ENCODE results near the gene FBN3.
A peak's percentile ranks its signal among the peaks of the same experiment; 100 is the strongest.
"Not testable (repeated sequence)": the region's sequence is repeated elsewhere in the genome, so short reads cannot be mapped to it uniquely, and the experiment has no call there.

Gene FBN3

GRCh38 chr19:8056533-8056932 is 92.9 kb downstream of the FBN3 start:
- DNase-seq (ENCODE audit: low read depth): no peak

- no peak for DNase-seq (ENCODE audit: low read depth)
Measured at GRCh38 chr19:8054169-8054568, 95.2 kb downstream of the FBN3 start.

- no peak for DNase-seq (ENCODE audit: low read depth)
Measured at GRCh38 chr19:8052464-8052859, 96.9 kb downstream of the FBN3 start, which contains the start of gene CCL25. CCL25 (plus strand) TSS chr19:8052760; CDS start chr19:8053050, 290 bp downstream.

- DNase-seq (ENCODE audit: low read depth): peak; percentile 62
Measured at GRCh38 chr19:8050274-8051096, 98.9 kb downstream of the FBN3 start.

GRCh38 chr19:8046569-8047165 is 102.7 kb downstream of the FBN3 start:
- no peak for DNase-seq (ENCODE audit: low read depth)

- no peak for DNase-seq (ENCODE audit: low read depth)
Measured at GRCh38 chr19:8045872-8046568, 103.4 kb downstream of the FBN3 start.

GRCh38 chr19:8044018-8044417 is 105.4 kb downstream of the FBN3 start:
- DNase-seq (ENCODE audit: low read depth): no peak

GRCh38 chr19:8042900-8043299 is 106.5 kb downstream of the FBN3 start:
- no peak for DNase-seq (ENCODE audit: low read depth)

DNA sequence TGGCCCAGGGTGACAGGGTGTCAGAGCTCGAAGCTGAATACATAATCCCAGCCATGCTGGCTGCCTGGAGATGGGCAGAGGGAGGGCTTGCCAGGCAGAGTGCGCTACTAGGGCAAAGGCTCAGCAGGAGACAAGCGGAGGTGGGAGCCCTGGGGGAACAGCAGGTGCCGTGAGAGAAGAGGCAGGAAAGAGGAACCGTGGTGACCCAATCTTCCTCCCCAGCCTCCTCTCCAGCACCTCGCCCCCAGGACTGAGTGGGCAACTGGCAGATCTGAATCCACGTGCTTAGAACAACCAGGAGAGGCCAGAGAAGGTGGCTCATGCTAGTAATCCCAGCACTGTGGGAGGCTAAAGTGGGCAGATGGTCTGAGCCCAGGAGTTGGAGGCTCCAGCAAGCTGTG is 107.9 kb downstream of the FBN3 start:
- DNase-seq (ENCODE audit: low read depth): no peak

DNA sequence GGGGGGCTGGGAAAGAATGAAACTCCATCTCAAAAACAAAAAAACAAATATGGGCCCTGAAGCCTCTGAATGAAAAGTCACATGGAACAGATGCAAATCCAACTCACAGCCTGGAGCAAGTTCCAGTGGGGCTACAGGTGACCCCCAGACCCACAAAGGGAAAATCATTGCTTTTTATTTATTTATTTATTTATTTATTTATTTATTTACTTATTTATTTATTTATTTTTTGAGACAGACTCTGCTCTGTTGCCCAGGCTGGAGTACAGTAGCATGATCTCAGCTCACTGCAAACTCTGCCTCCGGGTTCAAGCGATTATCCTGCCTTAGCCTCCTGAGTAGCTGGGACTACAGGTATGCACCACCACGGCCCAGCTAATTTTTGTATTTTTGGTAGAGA is 110.2 kb downstream of the FBN3 start:
- no peak for DNase-seq (ENCODE audit: low read depth)

DNA sequence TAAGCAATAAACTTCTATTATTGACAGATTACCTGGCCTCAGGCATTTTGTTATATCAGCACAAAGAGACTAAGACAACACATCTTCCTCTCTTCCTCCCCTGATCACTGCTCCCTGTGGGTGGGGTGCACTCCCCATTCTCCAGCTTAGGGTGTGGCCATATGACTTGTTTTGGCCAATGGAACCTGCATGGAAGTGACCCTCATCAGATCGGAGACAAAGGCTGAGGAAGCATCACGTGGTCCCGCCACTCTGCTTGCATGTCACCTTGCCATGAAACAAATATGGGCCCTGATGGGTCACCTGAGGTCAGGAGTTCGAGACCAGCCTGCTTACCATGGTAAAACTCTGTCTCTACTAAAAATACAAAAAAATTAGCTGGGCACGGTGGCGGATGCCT is 110.6 kb downstream of the FBN3 start:
- DNase-seq (ENCODE audit: low read depth): no peak

- DNase-seq (ENCODE audit: low read depth): no peak
Measured at GRCh38 chr19:8036434-8037099, 112.8 kb downstream of the FBN3 start.

GRCh38 chr19:8034178-8034525 is 115.2 kb downstream of the FBN3 start:
- DNase-seq (ENCODE audit: low read depth): no peak

- not testable (repeated sequence) for DNase-seq (ENCODE audit: low read depth)
Measured at GRCh38 chr19:8033287-8034177, 115.9 kb downstream of the FBN3 start.

- DNase-seq (ENCODE audit: low read depth): no peak
Measured at GRCh38 chr19:8030960-8031359, 118.4 kb downstream of the FBN3 start.

- no peak for DNase-seq (ENCODE audit: low read depth)
Measured at GRCh38 chr19:8028951-8029491, 120.4 kb downstream of the FBN3 start.

DNA sequence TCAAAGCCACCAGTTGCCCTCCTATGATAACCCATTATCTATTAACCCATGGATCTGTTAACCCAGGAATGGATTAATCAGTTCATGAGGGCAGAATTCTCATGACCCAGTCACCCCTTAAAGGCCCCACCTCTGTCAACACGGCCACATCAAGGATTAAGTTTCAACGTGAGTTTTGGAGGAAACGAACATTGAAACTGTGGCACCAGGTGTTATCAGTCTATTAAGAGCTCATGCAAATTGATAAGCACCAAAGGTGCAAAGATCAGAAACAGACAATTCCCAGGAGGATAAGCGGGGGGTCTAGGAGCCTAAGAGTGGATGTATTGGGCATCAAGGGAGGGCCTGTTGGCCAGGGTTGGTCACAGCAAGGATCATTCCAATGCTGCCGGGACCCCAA is 124.1 kb downstream of the FBN3 start:
- no peak for DNase-seq (ENCODE audit: low read depth)

GRCh38 chr19:8024256-8024655 is 125.1 kb downstream of the FBN3 start:
- not testable (repeated sequence) for DNase-seq (ENCODE audit: low read depth)

GRCh38 chr19:8023371-8023770 is 126.0 kb downstream of the FBN3 start:
- no peak for DNase-seq (ENCODE audit: low read depth)

DNA sequence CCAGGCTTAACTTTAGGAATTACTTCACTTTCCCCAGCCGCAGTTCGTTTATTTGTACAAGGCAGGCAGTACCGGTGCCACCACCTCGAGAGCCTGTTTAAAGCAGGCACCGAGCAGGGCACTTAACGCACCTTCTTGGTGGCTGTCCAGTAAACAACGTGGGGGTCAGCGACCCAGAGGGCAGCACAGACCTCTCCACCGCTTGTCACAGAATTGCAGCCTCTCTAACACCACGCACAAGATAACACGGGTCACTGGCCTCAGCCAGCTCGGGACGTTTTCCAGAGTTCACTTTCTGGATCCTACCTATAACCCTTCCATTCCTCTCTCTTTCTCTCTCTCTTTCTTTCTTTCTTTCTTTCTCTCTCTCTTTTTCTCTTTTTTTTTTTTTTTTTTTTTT is 127.1 kb downstream of the FBN3 start:
- DNase-seq (ENCODE audit: low read depth): no peak

GRCh38 chr19:8021374-8021773 is 128.0 kb downstream of the FBN3 start:
- no peak for DNase-seq (ENCODE audit: low read depth)

Measured in ELR (cell line).